OCI-LY3 (cell line): ENCODE results near the gene C16orf89.

Experiments used
- EZH2phosphoT487 ChIP-seq: fragments of 200-600 bp; shearing (Covaris generic); IDR thresholded peaks from 2 replicates; pipeline ENCODE4 v1.6.1; 2018; ENCODE audit warnings: antibody characterized with exemption, mixed run types, low read depth
- TF ChIP-seq, protein P1 (sequence below): fragments of 200-600, 300-600 bp; sonication (generic); IDR thresholded peaks from 2 replicates; pipeline ENCODE4 v1.5.1; 2014; ENCODE audit warnings: antibody characterized with exemption, low read length, low read depth

DNA sequence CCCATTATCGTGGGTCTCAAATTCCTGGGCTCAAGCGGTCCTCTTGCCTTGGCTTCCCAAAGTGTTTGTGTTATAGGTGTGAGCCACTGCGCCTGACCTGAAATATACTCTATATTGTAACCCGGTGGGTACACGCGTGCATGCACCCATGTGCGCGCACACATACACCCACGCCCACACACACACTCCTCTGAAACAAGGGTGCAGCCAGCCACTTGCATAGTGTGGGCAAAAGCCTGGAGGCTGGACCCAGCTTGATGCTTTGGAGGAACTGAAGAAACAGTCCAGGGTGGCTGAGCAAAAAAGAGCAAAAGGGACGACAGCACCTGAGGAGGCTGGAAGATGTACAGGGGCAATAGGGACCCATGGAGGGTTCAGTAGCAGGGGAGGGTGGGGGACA, 61.9 kb downstream of the C16orf89 start:
- TF ChIP-seq, protein P1, sequence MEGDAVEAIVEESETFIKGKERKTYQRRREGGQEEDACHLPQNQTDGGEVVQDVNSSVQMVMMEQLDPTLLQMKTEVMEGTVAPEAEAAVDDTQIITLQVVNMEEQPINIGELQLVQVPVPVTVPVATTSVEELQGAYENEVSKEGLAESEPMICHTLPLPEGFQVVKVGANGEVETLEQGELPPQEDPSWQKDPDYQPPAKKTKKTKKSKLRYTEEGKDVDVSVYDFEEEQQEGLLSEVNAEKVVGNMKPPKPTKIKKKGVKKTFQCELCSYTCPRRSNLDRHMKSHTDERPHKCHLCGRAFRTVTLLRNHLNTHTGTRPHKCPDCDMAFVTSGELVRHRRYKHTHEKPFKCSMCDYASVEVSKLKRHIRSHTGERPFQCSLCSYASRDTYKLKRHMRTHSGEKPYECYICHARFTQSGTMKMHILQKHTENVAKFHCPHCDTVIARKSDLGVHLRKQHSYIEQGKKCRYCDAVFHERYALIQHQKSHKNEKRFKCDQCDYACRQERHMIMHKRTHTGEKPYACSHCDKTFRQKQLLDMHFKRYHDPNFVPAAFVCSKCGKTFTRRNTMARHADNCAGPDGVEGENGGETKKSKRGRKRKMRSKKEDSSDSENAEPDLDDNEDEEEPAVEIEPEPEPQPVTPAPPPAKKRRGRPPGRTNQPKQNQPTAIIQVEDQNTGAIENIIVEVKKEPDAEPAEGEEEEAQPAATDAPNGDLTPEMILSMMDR, result no peak
- TF ChIP-seq EZH2phosphoT487, result no peak
